Measurements from ENCODE around the gene IRF2. TPM values are rescaled to one million over a fixed set of nuclear protein-coding genes. Genes with fewer than 3 reads are reported as not detected.

Gene IRF2
- total RNA-seq, 4 donors from 2014 or later: 32.6 to 38.1 (median 36.6) TPM

DNA sequence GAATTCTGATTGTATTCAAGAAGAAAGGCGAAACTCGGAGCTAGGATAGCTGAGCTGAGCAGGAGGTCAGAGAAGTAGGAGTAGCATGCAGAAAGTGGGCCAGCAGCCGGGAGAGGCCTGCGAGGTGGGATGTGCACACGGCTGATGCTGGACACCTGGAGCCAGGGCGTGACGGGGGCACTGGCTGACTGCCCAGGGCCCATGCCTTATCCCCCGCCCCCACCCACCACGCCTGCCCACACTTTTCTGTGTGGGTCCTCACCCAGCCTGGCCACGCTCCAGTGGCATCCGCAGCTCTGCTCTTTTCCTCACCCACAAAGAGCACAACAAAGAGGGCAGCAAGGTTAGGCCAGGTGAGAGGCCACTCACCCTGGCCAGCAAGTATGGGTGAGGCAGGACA lies 30.0 kb upstream of the IRF2 start:
- TF ChIP-seq, protein P1, sequence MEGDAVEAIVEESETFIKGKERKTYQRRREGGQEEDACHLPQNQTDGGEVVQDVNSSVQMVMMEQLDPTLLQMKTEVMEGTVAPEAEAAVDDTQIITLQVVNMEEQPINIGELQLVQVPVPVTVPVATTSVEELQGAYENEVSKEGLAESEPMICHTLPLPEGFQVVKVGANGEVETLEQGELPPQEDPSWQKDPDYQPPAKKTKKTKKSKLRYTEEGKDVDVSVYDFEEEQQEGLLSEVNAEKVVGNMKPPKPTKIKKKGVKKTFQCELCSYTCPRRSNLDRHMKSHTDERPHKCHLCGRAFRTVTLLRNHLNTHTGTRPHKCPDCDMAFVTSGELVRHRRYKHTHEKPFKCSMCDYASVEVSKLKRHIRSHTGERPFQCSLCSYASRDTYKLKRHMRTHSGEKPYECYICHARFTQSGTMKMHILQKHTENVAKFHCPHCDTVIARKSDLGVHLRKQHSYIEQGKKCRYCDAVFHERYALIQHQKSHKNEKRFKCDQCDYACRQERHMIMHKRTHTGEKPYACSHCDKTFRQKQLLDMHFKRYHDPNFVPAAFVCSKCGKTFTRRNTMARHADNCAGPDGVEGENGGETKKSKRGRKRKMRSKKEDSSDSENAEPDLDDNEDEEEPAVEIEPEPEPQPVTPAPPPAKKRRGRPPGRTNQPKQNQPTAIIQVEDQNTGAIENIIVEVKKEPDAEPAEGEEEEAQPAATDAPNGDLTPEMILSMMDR (IDR thresholded peaks at IDR 0.05; ENCODE audit: low read depth): no peak

DNA sequence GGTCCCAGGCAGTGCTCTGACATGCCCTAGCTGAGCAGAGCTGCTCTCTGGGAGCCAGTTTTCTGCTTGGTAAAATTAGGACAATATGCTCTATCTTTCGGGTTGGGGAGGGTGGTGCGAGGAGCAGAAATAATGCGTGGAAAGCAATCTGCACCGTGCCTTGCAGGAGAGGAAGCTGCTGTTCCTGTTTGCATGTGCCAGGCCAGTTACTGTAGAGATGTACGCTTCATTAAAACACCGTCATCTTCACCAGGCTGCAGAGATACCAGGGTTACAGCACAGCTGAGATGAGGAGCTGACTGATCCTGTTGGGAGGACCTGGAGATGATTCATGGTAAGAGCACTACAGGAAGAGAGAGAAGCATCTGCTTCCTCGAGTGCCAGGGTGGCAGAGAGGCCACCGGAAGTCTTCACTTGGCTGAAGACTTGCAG lies 29.5 kb upstream of the IRF2 start:
- TF ChIP-seq, protein P1 (IDR thresholded peaks at IDR 0.05; ENCODE audit: low read depth): no peak

DNA sequence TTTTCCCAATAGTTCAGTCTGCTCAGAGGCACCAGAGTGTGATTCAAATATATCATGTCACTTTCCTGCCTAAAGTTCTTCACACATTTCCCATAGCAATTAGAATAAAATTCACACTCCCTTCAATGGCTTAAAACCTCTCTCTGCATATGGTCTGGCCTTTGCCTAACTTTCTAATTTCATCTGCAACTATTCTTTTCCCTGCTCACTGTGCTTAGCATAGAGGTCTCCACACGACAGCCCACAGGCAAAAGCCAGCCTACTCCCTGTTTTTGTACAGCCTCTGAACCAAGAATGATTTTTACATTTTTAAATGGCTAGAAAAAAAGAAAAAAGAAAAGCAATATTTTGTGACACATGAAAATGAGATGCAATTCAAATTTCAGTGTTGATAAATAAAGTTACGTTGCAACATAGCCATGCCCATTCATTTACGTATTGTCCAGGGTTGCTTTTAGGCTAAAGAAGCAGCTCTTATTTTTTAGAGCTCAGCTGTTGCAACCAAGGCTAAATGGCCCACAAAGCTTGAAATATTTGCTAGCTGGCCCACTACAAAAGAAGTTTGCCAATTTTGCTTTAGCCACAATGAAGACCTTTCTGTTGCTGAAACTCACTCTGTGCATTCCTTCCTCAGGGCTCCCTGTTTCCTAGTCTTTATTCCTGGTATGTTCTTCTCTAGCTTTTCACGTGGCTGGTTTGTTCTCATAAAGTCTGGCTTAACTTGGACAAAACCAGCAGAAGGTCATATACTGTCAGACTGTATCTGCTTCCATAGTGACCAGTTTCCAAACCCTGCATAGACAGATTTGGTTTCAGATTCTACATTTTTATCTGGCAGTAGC lies 26.6 kb upstream of the IRF2 start:
- TF ChIP-seq, protein P1 (IDR thresholded peaks at IDR 0.05; ENCODE audit: low read depth): no peak

DNA sequence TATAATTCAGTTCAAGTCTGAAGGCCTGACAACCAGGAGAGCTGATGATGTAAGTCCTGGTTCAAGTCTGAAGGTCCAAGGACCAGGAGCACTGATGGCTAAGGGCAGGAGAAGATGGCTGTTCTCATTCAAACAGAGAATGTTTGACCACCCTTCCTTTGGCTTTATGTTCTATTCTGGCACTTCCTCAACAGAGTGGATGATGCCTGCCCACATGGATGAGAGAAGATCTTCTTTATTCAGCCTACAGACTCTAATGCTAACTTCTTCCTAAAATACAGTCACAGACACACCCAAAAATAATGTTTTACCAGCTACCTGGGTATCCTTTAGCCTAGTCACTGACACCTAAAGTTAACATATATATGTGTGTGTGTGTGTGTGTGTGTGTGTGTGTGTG lies 25.6 kb upstream of the IRF2 start:
- TF ChIP-seq, protein P1 (IDR thresholded peaks at IDR 0.05; ENCODE audit: low read depth): no peak

- TF ChIP-seq, protein P1 (IDR thresholded peaks at IDR 0.05; ENCODE audit: low read depth): no peak
These were observed 24.2 kb upstream of the IRF2 start for GRCh38 chr4:184498598-184498997.

GRCh38 chr4:184489771-184490170 lies 15.4 kb upstream of the IRF2 start:
- TF ChIP-seq, protein P1 (IDR thresholded peaks at IDR 0.05; ENCODE audit: low read depth): no peak

- TF ChIP-seq, protein P1 (IDR thresholded peaks at IDR 0.05; ENCODE audit: low read depth): no peak
These were observed 13.2 kb upstream of the IRF2 start for GRCh38 chr4:184487503-184487902.
